ENCODE measurements around the gene ADCYAP1R1. TPM values are rescaled to one million over a fixed set of nuclear protein-coding genes. Genes with fewer than 3 reads are reported as not detected.
A peak's percentile ranks its signal among the peaks of the same experiment; 100 is the strongest.

The ADCYAP1R1 gene
- total RNA-seq, 1 donor from 2014 or later = 0.48 TPM

DNA sequence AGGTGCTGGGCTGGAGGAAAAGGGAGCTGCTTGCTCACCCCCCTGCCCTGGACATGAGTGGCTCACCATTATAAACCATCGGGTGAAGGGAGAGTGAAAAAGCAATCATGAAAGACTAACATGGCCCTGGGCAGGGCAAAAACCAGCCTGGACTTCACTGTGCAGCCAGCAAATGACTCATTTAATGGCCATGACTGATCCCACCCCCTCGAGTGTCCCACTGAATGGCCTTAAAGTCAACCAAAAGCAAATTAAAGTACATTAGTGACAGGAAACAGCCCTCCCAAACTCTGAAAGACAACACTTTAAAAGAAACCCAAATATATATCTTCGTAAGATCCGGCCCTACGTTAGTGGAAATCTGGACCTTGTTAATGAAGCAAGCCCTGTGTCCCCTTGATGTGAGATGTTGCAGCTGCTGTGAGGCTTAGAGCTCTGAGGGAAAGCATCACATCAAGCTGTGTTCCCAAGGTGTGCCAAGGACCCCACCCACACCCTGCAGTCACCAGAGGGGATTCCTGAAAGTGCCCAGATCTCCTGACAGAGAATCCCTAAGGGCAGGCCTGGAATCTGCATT is 31.2 kb downstream of the ADCYAP1R1 start:
- no peak for DNase-seq (ENCODE audit: low spot score)

DNA sequence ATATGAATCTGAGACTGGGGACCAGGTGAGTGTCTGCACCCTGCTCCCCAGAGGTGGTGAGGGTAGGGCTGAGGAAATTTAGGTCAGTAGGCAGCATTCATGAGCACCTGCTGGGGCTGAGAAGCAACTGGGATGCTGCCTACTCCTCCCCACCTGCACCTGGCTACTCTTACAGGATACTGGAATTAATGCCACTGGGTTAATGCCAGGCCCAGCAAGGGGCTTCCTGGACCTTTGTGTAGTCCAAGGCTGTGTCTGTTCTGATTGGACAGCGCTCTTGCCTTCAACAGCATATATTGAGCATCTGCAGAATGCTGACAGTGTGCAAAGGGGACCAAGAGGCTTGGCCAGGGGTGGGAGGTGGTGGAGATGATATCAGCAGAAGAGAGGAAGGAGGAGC is 32.1 kb downstream of the ADCYAP1R1 start:
- DNase-seq (ENCODE audit: low spot score) = no peak

DNA sequence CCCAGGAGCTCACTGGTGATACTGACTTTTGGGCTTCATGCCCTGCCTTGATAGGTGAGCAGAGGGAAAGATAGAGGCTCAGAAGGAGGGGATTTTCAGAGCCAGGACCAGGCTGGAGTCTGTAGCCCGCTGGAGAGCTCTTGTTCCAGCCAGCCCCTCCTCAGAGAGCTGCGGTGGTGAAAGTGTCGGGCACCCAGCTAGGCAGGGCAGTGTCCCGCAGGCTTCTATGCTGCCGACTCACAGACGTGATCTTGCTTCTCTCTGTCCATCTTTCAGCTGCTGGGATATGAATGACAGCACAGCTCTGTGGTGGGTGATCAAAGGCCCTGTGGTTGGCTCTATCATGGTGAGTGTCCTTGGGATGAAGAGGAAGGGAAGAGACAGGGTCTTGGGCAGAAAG is 35.2 kb downstream of the ADCYAP1R1 start:
- no peak for DNase-seq (ENCODE audit: low spot score)

DNA sequence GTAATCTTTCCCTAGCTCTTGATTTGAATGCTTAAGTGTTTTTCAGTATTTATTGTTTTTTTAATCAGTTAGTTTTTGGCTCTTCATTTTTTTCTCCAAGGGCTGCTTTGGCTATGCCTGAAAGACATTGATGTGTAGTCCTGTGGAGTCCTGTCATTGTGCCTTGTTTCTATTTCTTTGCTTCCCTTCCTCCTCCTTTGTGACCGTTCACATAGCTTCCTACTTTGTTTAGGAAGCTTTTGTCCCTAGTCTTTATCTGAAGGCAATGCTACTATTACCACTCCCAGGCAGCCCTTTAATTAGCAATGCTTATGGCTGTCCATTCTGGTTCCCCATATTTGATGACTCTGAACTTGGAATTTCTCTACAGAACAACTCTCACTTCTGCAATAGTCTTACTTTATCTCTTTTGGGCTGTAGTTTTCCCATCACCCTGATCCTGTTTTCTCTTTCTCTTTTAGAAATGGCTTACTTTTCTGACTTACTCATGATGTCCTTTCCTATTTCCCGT is 39.9 kb downstream of the ADCYAP1R1 start:
- DNase-seq (ENCODE audit: low spot score) = no peak

DNA sequence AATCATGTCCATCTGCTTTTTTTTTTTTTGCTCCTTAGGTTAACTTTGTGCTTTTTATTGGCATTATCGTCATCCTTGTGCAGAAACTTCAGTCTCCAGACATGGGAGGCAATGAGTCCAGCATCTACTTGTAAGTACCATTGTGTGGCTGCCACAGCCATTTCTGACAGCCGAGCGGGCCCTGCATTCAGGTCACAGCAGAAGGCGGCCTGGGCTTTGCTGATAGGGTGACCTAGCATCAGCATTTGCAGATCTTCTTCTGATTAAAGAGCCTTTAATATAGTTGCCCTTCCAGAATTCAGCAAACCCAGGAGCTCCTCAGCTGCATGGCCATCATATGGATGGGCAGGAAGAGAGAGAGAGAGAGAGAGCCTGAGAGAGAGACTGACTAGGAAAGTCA is 40.5 kb downstream of the ADCYAP1R1 start:
- DNase-seq (ENCODE audit: low spot score) = no peak

DNA sequence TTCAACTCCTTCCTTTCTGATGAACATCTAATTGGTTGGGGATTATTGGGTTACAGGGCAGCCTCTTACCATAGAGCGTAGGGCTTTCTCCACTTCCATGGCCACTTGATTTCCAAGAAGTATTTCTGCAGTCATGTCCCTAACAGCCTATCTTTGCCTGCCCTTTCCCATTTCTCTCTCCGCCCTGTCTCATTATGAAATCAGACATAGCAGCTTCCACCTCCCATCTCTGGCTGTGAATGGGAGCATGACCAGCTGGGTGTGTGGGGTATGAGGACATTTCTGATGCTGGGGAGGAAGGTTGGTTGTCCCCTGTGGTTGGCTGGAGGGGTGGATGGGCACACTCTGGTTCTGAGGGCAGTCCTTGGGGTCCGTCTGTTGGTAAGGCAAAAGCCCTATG is 41.2 kb downstream of the ADCYAP1R1 start:
- DNase-seq (ENCODE audit: low spot score) = no peak

DNA sequence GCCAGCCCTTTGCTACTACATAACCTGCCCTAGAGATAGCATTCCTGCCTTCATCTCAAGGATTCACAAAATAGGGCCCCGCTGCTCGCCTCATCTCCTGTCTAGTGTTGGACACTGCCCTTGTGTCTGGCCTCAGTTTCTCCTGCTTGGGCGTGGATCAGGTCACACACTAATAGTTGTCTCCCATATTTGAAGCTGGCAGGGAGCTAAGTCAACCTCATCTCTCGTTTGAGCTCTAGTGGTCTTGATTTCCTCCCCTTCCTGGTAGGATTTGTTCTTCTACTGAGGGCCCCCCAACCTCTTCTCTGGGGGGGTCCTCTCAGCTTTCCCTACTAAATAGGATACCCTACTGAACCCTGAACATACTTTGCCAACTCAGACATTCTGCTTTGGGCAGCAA is 42.2 kb downstream of the ADCYAP1R1 start:
- DNase-seq (ENCODE audit: low spot score) = no peak

DNA sequence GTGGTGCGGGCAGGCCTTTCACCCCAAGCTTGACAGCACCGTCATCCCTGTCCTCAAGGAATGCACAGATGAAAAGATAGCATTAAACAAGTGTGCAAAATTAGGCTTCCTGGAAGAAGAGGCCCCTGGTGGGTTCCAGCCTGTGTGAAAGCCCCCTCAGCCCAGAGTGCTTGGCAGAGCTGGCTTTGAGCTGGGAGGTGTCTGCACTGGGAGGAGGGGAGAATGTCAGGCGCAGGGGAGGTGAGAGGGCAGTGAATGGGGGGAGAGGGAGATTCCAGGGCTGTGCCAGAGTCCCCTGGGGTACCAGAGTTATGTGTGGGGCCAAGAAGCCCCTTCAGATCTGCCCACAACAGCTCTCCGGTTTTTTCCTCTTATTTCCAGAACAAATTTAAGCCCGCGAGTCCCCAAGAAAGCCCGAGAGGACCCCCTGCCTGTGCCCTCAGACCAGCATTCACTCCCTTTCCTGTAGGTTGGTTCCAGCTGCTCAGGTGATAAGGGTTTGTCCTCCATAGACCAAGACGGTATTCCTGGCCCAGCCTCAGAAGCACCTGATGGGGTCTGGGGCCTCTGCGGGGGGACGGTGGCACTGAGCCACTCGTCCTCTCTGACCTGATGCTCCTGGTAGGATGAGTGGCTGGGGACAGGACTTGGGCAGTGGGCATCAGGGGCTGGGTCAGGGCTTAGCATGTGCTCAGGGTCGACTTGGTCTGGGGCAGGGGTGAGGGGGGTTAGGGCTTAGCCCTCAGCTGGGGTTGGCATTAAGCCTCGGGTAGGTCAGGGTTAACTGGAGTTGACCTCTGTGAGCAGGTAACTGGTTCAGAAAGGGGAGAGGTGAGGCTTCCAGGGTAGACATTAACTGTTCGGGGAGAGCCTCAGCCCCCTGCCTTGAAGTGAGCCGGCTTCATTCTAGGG is 43.4 kb downstream of the ADCYAP1R1 start:
- no peak for DNase-seq (ENCODE audit: low spot score)

DNA sequence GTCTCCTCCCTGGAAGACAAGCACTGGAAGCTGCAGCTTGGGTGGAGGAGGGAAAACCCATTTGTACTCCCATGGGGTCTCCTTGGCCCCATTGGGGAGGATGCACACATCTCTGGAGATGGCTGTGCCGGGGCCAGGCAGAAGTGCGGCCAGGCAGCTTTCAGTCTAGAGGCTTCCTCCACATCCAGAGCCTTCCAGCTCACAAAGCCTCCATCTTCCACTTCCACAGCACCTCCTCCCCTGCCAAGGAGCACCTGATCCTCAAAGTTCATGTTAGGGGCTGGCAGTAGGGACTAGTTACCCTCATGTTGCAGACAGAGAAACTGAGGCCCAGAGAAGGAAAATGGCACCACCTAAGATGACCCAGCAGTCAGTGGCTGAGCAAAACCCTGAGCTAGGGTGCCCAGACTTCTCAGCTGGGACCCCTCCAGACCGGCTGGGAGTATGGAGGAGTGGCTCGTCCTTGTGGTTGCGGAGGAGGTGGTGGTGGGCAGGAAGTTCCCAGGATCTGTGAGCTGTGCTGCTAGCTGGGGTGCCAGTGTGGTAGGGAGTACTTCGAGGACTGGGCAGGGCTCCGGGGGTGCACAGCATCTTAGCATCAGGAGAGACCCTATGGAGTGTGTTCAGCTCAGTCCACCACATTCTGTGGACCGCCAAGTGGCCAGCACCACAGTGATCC is 44.2 kb downstream of the ADCYAP1R1 start:
- no peak for DNase-seq (ENCODE audit: low spot score)

DNA sequence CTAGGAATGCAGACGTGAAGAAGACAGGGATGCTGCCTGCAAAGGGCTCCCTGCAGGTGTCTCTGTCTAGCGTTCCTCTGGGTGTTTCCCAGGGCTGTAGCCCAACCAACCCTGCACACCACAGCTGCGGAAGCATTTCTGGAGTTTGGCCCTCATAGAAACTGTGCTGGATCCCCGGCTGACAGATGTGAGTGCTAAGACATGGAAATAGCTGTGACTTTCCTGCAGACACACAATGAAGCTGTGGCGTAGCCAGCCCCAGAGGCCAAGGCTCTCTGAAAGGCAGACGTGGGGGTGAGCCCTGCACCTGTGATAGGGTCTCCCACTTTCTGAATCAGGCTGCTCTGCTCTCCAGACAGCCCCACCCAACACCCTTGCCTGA is 44.8 kb downstream of the ADCYAP1R1 start:
- DNase-seq (ENCODE audit: low spot score) = no peak

DNA sequence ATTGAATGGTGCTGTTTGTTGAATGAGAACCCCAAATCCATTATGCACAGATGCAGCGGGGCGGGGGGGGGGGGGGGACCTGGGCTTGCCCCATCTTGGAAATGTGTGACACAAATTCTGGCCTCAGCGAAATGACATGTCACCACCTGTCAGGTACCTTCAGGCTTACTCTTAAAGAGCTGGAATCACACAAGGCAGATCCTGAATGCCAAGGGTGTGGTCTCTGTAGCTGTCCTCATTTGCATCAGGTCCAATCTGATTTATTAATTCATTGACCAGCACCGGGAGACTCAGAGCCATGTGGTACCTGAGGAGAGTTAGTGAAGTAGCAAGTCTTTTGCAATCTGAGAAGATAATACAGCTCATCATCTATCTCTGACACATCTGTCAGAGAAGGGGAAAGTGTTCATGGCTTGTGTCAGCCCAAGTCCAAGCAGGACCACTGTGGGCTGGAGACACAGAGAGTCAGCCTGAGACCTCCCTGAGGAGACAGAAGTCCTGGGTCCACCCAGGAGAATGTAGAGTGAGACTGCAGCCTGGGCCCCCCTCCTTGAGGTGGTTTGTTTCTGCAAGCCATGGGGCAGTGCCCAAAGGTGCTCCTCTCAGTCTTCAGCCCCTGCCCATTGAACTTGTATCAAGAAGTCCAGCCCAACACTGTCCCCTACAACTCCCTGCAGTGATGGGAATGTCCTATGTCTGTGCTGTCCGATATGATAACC is 46.7 kb downstream of the ADCYAP1R1 start:
- no peak for DNase-seq (ENCODE audit: low spot score)

DNA sequence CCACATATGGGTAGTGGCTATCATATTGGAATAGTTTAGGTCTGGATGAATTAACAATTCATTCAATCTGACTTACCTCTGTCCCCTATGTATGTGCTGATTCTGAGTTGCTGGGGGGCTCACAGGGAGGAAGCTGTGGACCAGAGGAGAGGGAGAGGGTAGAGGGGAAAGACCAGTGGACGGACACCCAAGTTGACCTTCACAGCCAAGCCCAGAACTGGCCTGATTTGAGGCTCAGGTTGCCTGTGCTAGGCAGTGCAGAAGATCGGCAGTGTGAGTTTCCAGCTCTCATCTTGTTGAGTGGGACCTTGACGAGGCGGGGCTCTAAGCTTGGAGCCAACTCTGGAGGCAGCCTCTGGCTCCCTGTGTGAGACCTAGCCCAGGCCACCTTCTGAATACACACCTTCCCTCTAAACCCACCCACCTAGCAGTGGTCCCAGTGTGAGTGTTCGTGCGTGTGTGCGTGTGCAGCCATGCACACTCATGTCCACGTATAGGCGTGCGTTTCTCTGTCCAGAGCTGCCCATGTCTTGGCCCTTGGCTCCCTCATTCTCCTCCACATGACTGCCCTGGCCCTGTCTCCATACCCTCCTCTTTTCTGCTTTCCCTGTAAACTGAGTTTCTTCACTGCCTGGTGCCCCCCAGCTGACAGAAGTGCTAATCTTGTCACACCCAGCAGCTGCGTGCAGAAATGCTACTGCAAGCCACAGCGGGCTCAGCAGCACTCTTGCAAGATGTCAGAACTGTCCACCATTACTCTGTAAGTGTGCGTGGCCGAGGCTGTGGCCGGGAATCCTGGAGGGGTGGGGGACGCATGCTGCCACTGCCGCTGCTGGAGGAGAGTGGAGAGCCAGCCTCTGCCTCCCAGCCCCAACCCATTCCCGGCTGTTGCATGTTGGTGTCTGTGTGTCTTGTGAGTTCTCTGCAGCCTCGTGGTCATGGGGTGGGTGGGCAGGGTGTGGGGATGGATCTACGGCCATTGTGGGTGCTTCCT is 47.6 kb downstream of the ADCYAP1R1 start:
- no peak for DNase-seq (ENCODE audit: low spot score)

DNA sequence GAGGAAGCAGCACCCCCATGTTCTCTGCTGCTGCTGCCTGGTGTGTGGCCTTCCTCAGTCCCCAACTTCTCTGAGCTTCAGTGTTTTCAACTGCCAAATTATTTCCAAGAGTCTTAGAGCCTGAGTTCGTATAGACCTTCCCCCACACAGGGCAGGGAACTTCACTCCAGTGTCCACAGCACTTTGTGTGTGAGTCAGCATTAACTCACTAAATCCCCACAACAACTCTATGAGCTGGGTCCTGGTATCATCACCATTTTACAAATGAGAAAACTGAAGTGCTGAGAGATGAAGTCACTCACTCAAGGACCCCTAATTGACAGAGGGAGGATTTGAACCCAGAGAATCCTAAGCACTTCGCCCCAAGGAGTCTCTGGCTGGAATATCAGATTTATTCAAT is 48.3 kb downstream of the ADCYAP1R1 start:
- DNase-seq (ENCODE audit: low spot score) = peak; percentile 19

DNA sequence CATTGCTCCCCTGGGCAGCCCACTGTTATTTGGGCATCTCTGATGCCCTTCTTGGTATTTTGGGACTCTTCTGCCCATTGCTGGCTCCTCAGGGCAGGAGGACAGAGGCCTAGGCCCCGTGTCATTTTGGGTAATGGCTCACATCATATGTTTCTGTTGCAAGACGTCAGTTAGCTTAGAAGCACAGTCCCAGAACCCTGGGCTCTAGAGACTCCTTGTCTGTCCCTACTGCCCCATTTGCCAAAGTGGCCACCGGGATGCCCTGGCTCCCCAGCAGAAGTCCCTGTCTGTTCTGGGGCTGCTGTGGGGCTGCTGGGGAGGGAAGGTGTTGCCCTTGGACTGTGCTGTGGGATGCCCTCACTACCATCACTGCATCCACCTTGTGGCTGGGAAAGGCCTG is 48.8 kb downstream of the ADCYAP1R1 start:
- no peak for DNase-seq (ENCODE audit: low spot score)

DNA sequence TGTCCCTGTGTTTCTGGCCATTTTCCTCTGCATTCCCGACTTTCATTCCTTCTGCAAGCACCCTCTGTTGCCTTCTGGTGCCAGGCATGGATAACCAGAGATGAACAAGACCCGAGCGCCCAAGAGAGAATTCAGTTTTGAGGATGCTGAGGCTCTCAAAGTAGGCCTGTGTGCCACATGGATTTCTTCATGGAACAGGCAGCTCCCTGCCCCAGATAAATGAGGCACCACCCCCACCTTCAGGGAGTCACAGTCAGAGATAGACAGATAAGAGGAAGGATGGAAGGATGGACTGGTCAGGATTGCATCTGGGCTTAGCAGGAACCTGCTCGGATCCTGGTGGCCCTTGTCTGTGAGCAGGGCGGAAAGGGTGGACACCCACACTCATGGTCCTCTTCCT is 49.4 kb downstream of the ADCYAP1R1 start:
- DNase-seq (ENCODE audit: low spot score) = no peak

DNA sequence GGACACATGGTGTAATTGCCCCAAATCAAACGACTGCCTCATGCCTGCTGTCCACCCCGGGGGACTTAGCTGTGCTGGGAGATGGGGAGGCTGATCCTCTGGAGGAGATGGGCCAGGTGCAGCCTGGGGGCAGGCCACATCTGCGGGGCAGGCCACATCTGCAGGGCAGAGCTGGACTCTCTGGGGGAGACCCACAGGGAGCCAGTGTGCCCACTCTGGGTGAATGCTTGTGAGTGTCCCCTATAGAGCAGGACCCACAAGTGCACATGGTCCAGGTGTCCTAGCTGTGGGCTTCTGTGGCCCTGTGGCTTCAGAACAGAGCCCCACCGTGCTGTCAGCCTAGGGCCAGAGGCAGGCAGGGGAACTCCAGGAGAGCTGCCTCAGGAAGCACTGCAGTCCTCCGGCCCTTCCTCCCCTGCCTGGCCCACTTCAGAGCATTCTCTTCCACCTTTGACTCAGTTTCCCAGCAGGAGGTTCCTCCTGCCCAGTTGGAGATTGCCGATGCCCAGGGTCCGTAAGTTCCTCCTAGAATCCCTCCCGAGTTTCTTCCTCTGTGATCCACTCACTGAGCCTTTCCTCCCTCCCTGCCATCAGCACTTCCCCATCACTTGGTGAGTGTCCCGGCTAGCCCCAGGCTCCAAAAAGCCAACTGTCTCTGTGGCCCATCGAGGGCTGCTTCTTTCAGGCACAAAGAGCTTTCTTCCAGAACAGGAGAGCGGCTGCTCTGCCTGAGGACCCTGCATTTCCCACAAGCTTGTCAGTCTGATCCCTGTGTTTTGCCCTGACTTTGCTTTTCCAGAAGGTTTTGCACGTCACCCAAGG is 50.3 kb downstream of the ADCYAP1R1 start:
- no peak for DNase-seq (ENCODE audit: low spot score)

DNA sequence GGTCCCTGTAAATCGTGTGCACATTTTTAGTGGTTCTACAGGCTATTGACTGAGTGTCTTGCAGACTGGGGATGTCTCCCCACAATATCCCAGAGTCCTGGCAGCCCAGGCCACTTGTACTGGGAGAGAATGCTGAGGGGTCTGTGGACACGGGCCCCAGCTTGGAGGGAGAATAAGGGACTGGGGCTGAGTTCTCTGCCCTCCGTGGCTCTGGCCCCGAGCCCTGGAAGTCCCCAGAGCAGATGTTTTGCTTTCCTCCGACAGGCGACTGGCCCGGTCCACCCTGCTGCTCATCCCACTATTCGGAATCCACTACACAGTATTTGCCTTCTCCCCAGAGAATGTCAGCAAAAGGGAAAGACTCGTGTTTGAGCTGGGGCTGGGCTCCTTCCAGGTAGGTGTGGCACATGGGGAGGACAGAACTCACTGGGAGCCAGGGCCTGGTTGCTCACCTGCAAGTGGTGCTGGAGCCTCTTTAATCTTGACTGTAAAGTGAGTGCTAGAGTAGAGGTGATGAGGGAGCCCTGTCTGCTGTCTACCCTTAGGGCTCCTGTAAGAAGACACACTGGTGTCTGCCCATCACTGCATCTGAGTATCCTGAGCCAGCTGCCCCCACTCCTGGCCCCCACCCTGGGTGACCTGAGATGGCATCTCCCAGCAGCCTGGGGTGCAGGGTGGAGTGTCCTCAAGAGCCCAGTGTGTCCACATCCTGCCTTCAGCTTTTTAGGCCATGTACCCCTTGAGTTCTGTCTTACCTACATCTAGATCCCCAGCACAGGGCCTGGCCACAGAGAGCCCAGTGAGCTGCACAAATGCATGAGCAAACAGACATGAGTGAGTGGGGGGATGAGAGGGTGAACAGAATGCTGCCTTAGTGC is 51.1 kb downstream of the ADCYAP1R1 start:
- no peak for DNase-seq (ENCODE audit: low spot score)

DNA sequence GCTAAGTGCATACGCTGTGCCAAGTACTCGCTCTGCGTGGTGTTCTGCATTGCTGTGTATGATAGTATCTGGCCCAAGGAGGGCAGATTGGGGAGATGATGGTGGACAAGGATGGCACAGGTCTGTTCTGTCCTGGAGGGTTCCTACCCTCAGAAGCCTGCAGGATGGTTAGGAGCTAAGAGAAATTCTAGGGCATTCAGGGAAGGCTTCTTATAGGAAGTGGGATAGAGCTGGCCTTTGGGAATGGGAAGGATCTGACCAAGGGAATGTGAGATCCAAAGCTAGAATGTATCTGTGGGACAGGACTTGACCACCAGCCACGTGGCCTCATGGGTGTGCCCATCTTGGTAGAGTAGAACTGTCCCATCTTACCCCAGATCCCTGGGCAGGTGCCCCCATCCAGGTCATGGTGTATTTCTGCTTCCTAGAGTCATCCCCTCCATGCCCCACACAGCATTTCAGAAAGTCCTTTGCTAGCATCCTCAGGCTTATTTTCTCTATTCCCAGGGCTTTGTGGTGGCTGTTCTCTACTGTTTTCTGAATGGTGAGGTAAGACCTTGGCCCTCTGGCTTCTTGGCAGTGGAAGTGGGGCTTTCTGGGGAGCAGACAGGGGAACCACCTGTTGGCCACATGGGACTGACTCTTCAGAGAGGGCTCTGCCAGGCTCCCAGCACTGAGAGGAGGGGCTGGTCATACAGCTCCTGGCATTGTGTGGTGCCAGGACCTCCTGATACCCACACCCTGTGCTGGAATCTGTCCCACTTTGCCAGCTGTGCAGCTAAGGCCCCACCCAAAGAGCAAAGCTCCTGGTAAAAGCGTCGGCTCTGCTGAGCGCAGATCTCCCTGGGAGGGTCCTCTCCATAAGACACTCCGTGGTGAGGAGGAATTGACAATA is 52.5 kb downstream of the ADCYAP1R1 start:
- no peak for DNase-seq (ENCODE audit: low spot score)

All from umbilical cord (tissue), 2 donors.